Retina (tissue), 1 donor: ENCODE measurements around the gene SLC6A4.
"Not testable (repeated sequence)": the region's sequence is repeated elsewhere in the genome, so short reads cannot be mapped to it uniquely, and the experiment has no call there.

ENCODE experiments used
- DNase-seq: peaks from one replicate; pipeline ENCODE4 v3.0.0-alpha.2; 2016

SLC6A4 gene

GRCh38 chr17:30238387-30239088, 3.0 kb upstream of the SLC6A4 start:
- no peak for DNase-seq

GRCh38 chr17:30238003-30238344, 2.5 kb upstream of the SLC6A4 start:
- DNase-seq, result no peak

- no peak for DNase-seq
Measured at GRCh38 chr17:30237296-30238002, 2.0 kb upstream of the SLC6A4 start.

GRCh38 chr17:30236766-30237165, 1.3 kb upstream of the SLC6A4 start:
- DNase-seq, result peak; percentile 61

- no peak for DNase-seq
Measured at GRCh38 chr17:30236297-30236624, 764 bp upstream of the SLC6A4 start.

GRCh38 chr17:30234964-30235363, 533 bp downstream of the SLC6A4 start:
- peak; percentile 72 for DNase-seq

- no peak for DNase-seq
Measured at GRCh38 chr17:30234296-30234695, 1.2 kb downstream of the SLC6A4 start.

GRCh38 chr17:30232824-30233427, 2.6 kb downstream of the SLC6A4 start:
- DNase-seq, result no peak

GRCh38 chr17:30232015-30232823, 3.3 kb downstream of the SLC6A4 start:
- no peak for DNase-seq

- DNase-seq, result no peak
Measured at GRCh38 chr17:30230596-30231125, 4.8 kb downstream of the SLC6A4 start.

GRCh38 chr17:30230009-30230408, 5.5 kb downstream of the SLC6A4 start:
- DNase-seq, result not testable (repeated sequence)

GRCh38 chr17:30229012-30229411, 6.5 kb downstream of the SLC6A4 start:
- DNase-seq, result no peak

GRCh38 chr17:30228011-30228410, 7.5 kb downstream of the SLC6A4 start:
- no peak for DNase-seq

- no peak for DNase-seq
Measured at GRCh38 chr17:30226878-30227277, 8.6 kb downstream of the SLC6A4 start.

- DNase-seq, result no peak
Measured at GRCh38 chr17:30225919-30226553, 9.5 kb downstream of the SLC6A4 start.

GRCh38 chr17:30225112-30225511, 10.4 kb downstream of the SLC6A4 start:
- no peak for DNase-seq

- DNase-seq, result no peak
Measured at GRCh38 chr17:30224419-30224960, 11.0 kb downstream of the SLC6A4 start.

GRCh38 chr17:30222721-30223175, 12.7 kb downstream of the SLC6A4 start:
- DNase-seq, result no peak

- DNase-seq, result no peak
Measured at GRCh38 chr17:30222251-30222650, 13.2 kb downstream of the SLC6A4 start.

- DNase-seq, result no peak
Measured at GRCh38 chr17:30221346-30221745, 14.2 kb downstream of the SLC6A4 start.

GRCh38 chr17:30220414-30220813, 15.1 kb downstream of the SLC6A4 start:
- no peak for DNase-seq

GRCh38 chr17:30219833-30220232, 15.7 kb downstream of the SLC6A4 start:
- DNase-seq, result no peak
